Panc1 (cell line): ENCODE data around the gene ELOF1. TPM values are rescaled to one million over a fixed set of nuclear protein-coding genes. Genes with fewer than 3 reads are reported as not detected.

Experiments
- ATAC-seq: fragments of 200-7000 bp; cut with Tn5 transposase; 2 replicates; pipeline ENCODE4 v1.9.1; 2020; ENCODE audit warnings: mild to moderate bottlenecking, moderate library complexity
- BruUV-seq: library from RNA; stranded (reverse); fragments of 400-500 nt; replicated peaks from 2 replicates; lab custom pipeline; 2021; lab: Mats Ljungman, UMichigan
- CTCF ChIA-PET: fragments of 300-600 bp; sonication (Branson Sonifier 250); formaldehyde crosslinking; loops from one replicate; lab custom pipeline; 2022; ENCODE audit warnings: antibody characterized with exemption; lab: Charles Lee
- POLR2A ChIA-PET: fragments of 300-600 bp; sonication (Branson Sonifier 250); formaldehyde crosslinking; loops from one replicate; lab custom pipeline; 2022; ENCODE audit warnings: antibody characterized with exemption; lab: Charles Lee
- DNase-seq: peaks from one replicate; pipeline ENCODE4 v3.0.0-alpha.2; 2010; ENCODE audit warnings: low read depth, low spot score
- H3K27ac ChIP-seq: 2 replicates; pipeline ENCODE4 v1.5.1; 2011; ENCODE audit warnings: mild to moderate bottlenecking, low read length, inconsistent platforms
- H3K27me3 ChIP-seq: fragments of 200-500 bp; sonication (Bioruptor generic); 2 replicates; pipeline ENCODE4 v1.6.0; 2014; ENCODE audit warnings: low read length, inconsistent platforms; ENCODE audit not compliant: control insufficient read depth, insufficient read depth
- H3K36me3 ChIP-seq: fragments of 200-500 bp; sonication (Bioruptor generic); 2 replicates; pipeline ENCODE4 v1.5.1; 2014; ENCODE audit warnings: inconsistent platforms, mild to moderate bottlenecking, low read length, moderate library complexity; ENCODE audit not compliant: control insufficient read depth, insufficient read depth
- H3K4me1 ChIP-seq: 2 replicates; pipeline ENCODE4 v1.5.1; 2011; ENCODE audit warnings: inconsistent platforms, mild to moderate bottlenecking, low read length, moderate library complexity; ENCODE audit not compliant: control insufficient read depth, insufficient read depth
- H3K4me3 ChIP-seq, 2 experiments: 2 replicates each; pipeline ENCODE4 v1.5.1; 2011 to 2012; ENCODE audit warnings: low read depth in 2 of 2, low read length in 2 of 2, mild to moderate bottlenecking in 2 of 2, inconsistent platforms in 1 of 2, moderate library complexity in 1 of 2
- H3K9me3 ChIP-seq: fragments of 200-500 bp; sonication (Bioruptor generic); 2 replicates; pipeline ENCODE4 v1.5.1; 2014; ENCODE audit warnings: low read depth, mild to moderate bottlenecking, inconsistent platforms, low read length, moderate library complexity; ENCODE audit not compliant: control insufficient read depth, insufficient read depth
- CTCF ChIP-seq: fragments of 450-650 bp; IDR thresholded peaks from 2 replicates; pipeline ENCODE4 v1.5.1; 2017; ENCODE audit warnings: mild to moderate bottlenecking
- POLR2AphosphoS5 ChIP-seq: IDR thresholded peaks from 2 replicates; pipeline ENCODE4 v1.6.1; 2012; ENCODE audit warnings: mild to moderate bottlenecking, low read depth, low read length, moderate library complexity
- REST ChIP-seq, 2 experiments: IDR thresholded peaks; 2 replicates each; pipeline ENCODE4 v1.6.1; 2011 to 2012; ENCODE audit warnings: low read depth in 2 of 2, control low read depth in 1 of 2, low read length in 1 of 2, mild to moderate bottlenecking in 1 of 2, moderate library complexity in 1 of 2; ENCODE audit not compliant: insufficient read depth in 1 of 2
- SIN3A ChIP-seq: IDR thresholded peaks from 2 replicates; pipeline ENCODE4 v1.6.1; 2012; ENCODE audit warnings: low read depth, mild to moderate bottlenecking, low read length, moderate library complexity, borderline replicate concordance; ENCODE audit not compliant: insufficient read depth
- TCF7L2 ChIP-seq: IDR thresholded peaks from 2 replicates; pipeline ENCODE4 v1.6.1; 2011; ENCODE audit warnings: mild to moderate bottlenecking, low read depth, low read length, inconsistent platforms
- in situ Hi-C: cut with HindIII; loops from 2 replicates; pipeline ENCODE4 v1.10.0; 2016; ENCODE audit warnings: low sequenced_read_pairs, low pct_unique_long_range_greater_than_20kb
- intact Hi-C: fragments of 100-400 bp; cut with micrococcal nuclease; formaldehyde crosslinking; loops from one replicate; pipeline ENCODE4 v1.10.0; 2022; ENCODE audit not compliant: unreplicated experiment
- total RNA-seq: library from RNA; stranded (reverse); gene quantifications from one replicate; pipeline ENCODE4 v1.2.1, GENCODE V29; 2021; ENCODE audit not compliant: unreplicated experiment

The ELOF1 gene
- total RNA-seq, 1 experiment from 2014 or later: 62.2 TPM

DNA sequence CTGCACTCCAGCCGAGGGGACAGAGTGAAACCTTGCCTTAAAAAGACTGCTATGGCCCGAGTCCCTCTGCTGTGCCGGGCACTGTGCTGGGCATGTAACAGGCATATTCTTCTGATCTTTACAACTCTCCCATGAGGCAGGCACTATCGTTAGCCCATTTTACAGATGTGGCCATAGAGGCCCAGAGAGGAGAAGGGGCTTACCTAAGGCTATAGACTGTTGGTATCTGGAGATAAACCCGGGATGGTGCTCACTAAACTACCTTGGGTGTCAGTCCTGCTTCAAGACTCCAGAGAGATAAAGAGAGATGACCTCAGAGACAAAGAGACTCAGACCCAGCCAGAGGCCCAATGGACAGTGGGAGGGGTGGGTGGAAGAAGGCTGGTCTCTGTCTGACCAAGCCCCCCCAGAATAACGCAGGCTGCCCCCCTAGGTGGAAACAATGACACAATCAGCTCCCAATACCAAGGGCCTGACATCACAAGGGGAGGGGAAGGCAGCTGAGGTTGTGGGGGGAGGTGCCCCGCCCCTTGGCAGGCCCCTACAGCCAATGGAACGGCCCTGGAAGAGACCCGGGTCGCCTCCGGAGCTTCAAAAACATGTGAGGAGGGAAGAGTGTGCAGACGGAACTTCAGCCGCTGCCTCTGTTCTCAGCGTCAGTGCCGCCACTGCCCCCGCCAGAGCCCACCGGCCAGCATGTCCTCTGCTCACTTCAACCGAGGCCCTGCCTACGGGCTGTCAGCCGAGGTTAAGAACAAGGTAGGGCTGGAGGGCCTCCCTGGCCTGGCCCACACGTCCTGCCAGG lies 20.6 kb downstream of the ELOF1 start, which contains the start of gene CNN1:
Gene CNN1, plus strand, starts transcription at position 620 of the 805 bp plus-strand sequence. Its CDS starts 77 bp downstream, at position 697.
- in situ Hi-C loops: no loop called here
- H3K27me3 ChIP-seq: no peaks in the 10 kb centered on the region
- ChIA-PET CTCF (interaction anchor here (0.6 kb wide), 1 partner anchor 43 kb away, joined by 3 read pairs; no protein-coding TSS in a partner anchor), POLR2A (interaction anchor here (0.6 kb wide), 1 partner anchor 13 kb away, joined by 13 read pairs; no protein-coding TSS in a partner anchor)
- BruUV-seq: no TSS peak
- H3K9me3 ChIP-seq: no peaks in the 10 kb centered on the region
- H3K4me3 ChIP-seq: peak within 1 kb of the TSS in 1 of 2 experiments; percentile 18; a peak in 1 of 4 replicates
- ATAC-seq: 0 out of 2 replicates have a peak, but pooled peaks have one; percentile 23
- intact Hi-C loops: no loop called here
- no peaks in the 10 kb centered on the region for H3K36me3 ChIP-seq
- H3K27ac ChIP-seq: no peak within 1 kb of the TSS
- TF ChIP-seq TCF7L2 (no peak), SIN3A (no peak), REST (IDR thresholded peaks at IDR 0.05; ENCODE audit: insufficient read depth in 1 of 2, low read depth in 2 of 2, low read length in 1 of 2) (no peak), POLR2AphosphoS5 (no peak), CTCF (no peak)
- no peak for DNase-seq
- no peaks in the 10 kb centered on the region; the same call in none of the 2 replicates for H3K4me1 ChIP-seq

GRCh38 chr19:11535792-11536595 lies 23.0 kb downstream of the ELOF1 start:
- ChIA-PET POLR2A (no interaction called here), CTCF (interaction anchor here (1.6 kb wide), 1 partner anchor 14 kb away, joined by 6 read pairs; no protein-coding TSS in a partner anchor)
- Histone ChIP-seq H3K36me3 (no peaks in the 10 kb centered on the region), H3K9me3 (no peaks in the 10 kb centered on the region), H3K27me3 (no peaks in the 10 kb centered on the region), H3K4me1 (no peaks in the 10 kb centered on the region; the same call in none of the 2 replicates), H3K27ac (peak overlapping the region; percentile 85), H3K4me3 (peak overlapping the region; percentile 30 to 57)
- no peak for TF ChIP-seq REST (IDR thresholded peaks at IDR 0.05; ENCODE audit: insufficient read depth in 1 of 2, low read depth in 2 of 2, low read length in 1 of 2)
- 0 out of 2 replicates have a peak, but pooled peaks have one; percentile 31 for TF ChIP-seq POLR2AphosphoS5
- TF ChIP-seq CTCF: peak; percentile 95
- no peak for TF ChIP-seq SIN3A
- DNase-seq: peak; percentile 22
- BruUV-seq: no TSS peak
- ATAC-seq: peak; percentile 83
- in situ Hi-C loops (no loop called here), intact Hi-C loops (no loop called here)
